Head of caudate nucleus (tissue), 42 donors: ENCODE results near the gene FAHD1.

Experiments
- DNase-seq, 42 donors: peaks; one replicate each; pipeline versions ENCODE4 v3.0.0 to v3.0.0-alpha.2; 2020 to 2021; ENCODE audit warnings: mixed read lengths in 7 of 42
- intact Hi-C: fragments of 100-400 bp; cut with DNase I; formaldehyde crosslinking; loops from one replicate; pipeline ENCODE4 v1.15.0; 2022

The FAHD1 gene

GRCh38 chr16:1810536-1810935, 16.5 kb upstream of the FAHD1 start:
- no peak for DNase-seq
- intact Hi-C loops = no loop called here

DNA sequence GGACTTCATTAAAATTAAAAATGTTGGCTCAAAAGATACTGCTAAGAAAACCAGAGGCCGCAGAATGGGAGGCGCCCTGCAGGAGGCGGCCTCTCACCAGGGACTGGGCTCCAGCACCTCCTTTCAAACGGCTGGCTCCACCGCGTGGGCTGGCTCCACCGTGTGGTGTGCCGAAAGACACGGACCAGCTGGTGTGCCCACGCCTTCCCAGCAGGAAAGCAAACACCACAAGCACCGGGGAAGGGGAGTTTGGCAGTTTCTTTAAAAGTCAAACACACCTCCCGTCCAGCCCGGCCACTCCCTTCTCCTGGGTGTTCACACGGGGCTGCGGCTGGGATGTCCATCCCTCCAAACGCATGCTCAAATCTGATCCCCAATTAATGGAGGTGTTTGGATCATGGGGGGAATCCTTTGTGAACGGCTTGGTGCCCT, 14.3 kb upstream of the FAHD1 start:
- DNase-seq = peak in 25 of 42 donors; percentile 9 to 58 (median 21)
- intact Hi-C loops = no loop called here

GRCh38 chr16:1815461-1815860, 11.5 kb upstream of the FAHD1 start:
- no peak for DNase-seq

GRCh38 chr16:1816396-1817275, 10.4 kb upstream of the FAHD1 start:
- intact Hi-C loops = no loop called here
- DNase-seq = no peak

More at GRCh38 chr16:1815461-1815860, 11.5 kb upstream of the FAHD1 start:
- intact Hi-C loops = no loop called here

DNA sequence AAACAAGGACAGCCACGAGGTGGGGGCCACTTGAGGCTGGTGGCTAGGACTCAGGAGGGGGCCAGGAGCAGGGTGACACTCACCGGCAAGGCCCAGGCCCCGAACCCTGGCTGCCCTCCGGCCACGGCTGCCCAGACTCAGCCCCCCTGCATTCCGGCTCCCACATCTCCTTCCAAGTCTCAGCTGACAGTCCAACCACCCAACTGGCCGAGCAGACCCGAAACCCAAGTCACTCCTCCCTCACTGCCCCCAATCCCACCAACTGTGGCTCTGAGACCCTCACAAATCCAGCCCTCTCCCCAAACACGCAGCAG, 9.8 kb upstream of the FAHD1 start:
- no peak for DNase-seq

DNA sequence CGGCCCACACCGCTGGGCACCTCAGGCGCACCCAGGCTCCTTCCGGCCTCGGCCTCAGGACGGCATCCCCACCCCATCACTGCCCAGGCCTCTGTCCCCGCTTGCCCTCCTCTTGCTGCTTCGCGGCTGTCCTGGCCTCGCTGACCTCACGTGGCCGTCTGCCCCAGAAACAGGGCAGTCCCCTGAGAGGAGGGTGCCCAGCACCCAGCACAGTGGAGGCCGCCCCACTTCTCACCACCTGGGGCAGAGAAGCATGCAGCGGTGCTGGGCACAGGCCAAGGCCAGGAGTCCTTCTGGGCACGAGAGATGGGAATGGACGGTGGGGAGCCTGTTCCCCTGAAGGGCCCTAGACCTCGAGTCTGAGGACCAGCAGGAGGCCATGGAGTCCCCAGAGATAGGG, 9.3 kb upstream of the FAHD1 start:
- no peak for DNase-seq
- intact Hi-C loops = no loop called here

More for the DNA sequence above, 9.8 kb upstream of the FAHD1 start:
- intact Hi-C loops = no loop called here

GRCh38 chr16:1818204-1818872, 8.7 kb upstream of the FAHD1 start:
- no peak for DNase-seq
- intact Hi-C loops = no loop called here

DNA sequence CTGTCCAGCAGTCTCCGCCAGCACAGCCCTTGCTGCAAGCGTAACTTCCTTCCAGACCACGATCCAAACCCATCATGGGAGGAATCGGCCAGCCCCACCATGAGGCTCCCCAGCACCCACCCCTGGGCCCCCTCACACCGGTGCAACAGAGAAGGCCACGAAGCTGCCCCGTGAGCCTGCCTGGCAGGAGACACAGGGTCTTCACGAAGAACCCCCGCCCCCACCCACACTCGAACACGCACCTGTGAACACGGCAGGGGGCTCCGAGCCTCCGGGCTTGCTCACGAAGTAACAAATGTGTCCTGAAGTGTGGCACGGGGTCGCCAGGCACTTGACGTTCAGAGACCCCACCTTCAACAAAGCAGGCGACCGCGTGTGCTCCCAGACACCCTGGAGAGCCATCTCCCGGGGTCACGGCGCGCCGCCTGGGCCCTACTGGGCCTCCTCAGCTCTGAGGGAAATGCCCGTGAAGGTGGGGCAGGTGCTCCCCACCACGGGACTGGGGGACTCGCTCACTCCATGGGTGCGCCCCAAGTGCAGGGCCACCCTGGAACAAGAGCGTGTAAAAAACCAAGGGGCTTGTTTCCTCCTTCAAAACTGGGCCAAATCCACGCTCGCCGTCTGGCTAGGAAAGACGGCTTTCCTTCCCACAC, 8.0 kb upstream of the FAHD1 start:
- peak in 1 of 42 donors; percentile 10 for DNase-seq
- intact Hi-C loops = no loop called here

- intact Hi-C loops = no loop called here
- peak in 2 of 42 donors; percentile 6 to 19 for DNase-seq
Measured at GRCh38 chr16:1819611-1820010, 7.4 kb upstream of the FAHD1 start.

- peak in 2 of 42 donors; percentile 16 to 18 for DNase-seq
Measured at GRCh38 chr16:1820096-1820945, 6.7 kb upstream of the FAHD1 start.

DNA sequence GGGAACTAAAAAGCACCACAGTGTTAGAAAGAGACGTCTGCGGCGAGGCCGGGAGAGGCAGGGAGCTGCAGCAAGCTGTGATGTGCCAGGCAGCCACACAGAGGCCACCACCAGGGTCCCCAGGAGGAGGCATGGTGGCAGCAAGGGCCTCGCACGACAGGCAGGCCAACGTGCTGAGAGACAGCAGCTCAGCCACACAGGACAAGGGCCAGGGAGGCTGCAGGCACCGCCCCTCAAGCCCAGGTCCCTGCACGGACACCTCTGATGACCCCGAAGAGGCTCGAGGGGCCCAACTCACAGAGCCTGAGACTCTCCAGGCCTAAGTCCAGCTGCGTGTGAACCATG, 6.1 kb upstream of the FAHD1 start:
- DNase-seq = no peak
- intact Hi-C loops = no loop called here

More at GRCh38 chr16:1820096-1820945, 6.7 kb upstream of the FAHD1 start:
- intact Hi-C loops = no loop called here

DNA sequence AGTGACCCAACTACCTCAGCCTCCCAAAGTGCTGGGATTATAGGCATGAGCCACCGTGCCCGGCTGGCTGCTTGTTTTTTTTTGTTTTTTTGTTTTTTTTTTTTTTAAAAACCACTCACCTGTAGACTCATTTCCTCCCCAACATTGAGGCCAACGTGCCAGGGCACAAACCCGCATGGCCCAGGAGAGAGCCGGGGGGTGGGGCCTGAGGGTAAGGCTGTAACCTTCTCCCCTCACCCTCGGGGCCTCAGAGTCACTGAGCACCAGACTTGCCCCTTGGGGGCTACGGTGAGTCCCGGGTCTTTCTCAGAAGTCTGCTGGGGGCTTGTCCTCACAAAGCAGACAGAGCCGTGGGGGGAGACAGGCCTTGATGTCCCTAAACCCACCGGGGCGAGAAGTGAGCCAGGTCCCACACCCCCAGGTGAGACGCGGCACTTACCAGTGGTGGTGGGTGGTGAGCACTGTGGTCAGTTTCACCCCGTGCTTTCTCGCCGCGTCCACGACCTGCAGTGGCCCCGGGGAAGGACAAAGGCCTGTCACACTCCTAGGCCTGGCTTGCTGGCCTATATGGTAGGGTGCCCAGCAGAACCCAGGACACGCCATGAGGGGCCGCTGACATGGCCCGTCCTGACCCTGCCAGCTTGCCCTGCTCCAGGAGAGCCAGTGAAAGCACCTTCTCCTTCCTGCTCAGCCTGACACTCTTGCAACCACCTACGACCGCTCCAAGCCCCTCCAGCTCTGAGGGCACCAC, 5.0 kb upstream of the FAHD1 start:
- intact Hi-C loops = no loop called here
- peak in 1 of 42 donors; percentile 5 for DNase-seq

DNA sequence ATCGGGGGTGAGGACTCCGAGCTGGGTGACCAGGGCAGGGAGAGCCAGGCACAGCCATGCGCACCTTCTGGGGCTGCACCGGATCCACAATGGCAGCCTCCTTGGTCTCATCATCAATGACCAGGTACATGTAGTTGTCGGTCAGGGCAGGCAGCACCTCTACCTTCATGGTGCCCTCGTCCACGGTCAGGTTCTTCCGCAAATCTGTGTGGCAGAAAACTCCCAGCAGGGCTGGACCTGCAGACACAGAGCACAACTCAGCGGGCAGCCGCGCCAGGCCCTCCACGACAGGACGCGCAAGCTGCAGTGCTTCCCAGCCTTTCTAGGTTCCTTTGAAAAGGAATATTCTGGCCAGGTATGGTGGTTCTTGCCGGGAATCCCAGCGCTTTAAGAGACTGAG, 4.2 kb upstream of the FAHD1 start:
- peak in 1 of 42 donors; percentile 23 for DNase-seq
- intact Hi-C loops = no loop called here

- peak in 24 of 42 donors; percentile 2 to 69 (median 28) for DNase-seq
- intact Hi-C loops = no loop called here
Measured at GRCh38 chr16:1823821-1824220, 3.2 kb upstream of the FAHD1 start.

DNA sequence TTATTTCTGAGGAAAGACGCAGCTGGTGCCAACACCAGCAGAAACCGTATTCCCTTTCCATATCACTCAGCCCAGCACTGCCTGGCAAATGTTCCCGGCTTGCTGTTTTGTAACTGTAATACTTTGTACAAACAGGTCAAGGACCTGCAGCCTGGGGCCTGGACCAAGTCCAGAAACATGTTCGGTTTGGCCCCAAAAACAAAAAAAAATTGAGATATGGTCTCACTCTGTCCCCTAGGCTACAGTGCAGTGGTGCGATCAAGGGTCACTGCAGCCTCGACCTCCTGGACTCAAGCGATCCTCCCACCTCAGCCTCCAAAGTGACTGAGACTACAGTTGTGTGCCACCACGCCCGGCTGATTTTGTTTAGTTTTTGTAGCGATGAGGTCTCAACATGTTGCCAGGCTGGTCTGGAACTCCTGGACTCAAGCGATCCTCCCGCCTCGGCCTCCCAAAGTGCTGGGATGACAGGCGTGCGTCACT, 1.6 kb upstream of the FAHD1 start:
- DNase-seq = peak in 2 of 42 donors; percentile 6 to 18
- intact Hi-C loops = no loop called here

GRCh38 chr16:1825864-1826690, 929 bp upstream of the FAHD1 start:
- intact Hi-C loops = no loop called here

GRCh38 chr16:1828645-1829410, 1.8 kb downstream of the FAHD1 start:
- intact Hi-C loops = no loop called here
- DNase-seq = no peak

More at GRCh38 chr16:1825864-1826690, 929 bp upstream of the FAHD1 start:
- peak in 18 of 42 donors; percentile 7 to 75 (median 57) for DNase-seq
